ENCODE measurements around the gene SIK1.
"Not testable (repeated sequence)": the region's sequence is repeated elsewhere in the genome, so short reads cannot be mapped to it uniquely, and the experiment has no call there.

The SIK1 gene

GRCh38 chr21:43398000-43398399, 28.9 kb downstream of the SIK1 start:
- not testable (repeated sequence) for DNase-seq

GRCh38 chr21:43397439-43397808, 29.5 kb downstream of the SIK1 start:
- DNase-seq = not testable (repeated sequence)

- not testable (repeated sequence) for DNase-seq
These were observed 30.0 kb downstream of the SIK1 start for GRCh38 chr21:43396788-43397438.

- not testable (repeated sequence) for DNase-seq
These were observed 43.6 kb downstream of the SIK1 start for GRCh38 chr21:43383351-43383750.

GRCh38 chr21:43382902-43383301, 44.0 kb downstream of the SIK1 start:
- DNase-seq = peak in 5 of 56 donors; percentile 21 to 49 (median 31)

GRCh38 chr21:43380852-43381533, 45.9 kb downstream of the SIK1 start:
- DNase-seq = not testable (repeated sequence)

- not testable (repeated sequence) for DNase-seq
These were observed 46.6 kb downstream of the SIK1 start for GRCh38 chr21:43380337-43380736.

GRCh38 chr21:43379626-43380122, 47.3 kb downstream of the SIK1 start:
- DNase-seq = not testable (repeated sequence)

- DNase-seq = no peak
These were observed 50.5 kb downstream of the SIK1 start for GRCh38 chr21:43376478-43376882.

- DNase-seq = no peak
These were observed 51.0 kb downstream of the SIK1 start for GRCh38 chr21:43375837-43376477.

- no peak for DNase-seq
These were observed 51.7 kb downstream of the SIK1 start for GRCh38 chr21:43375006-43375836.

GRCh38 chr21:43374228-43374885, 52.6 kb downstream of the SIK1 start:
- DNase-seq = no peak

GRCh38 chr21:43373362-43374227, 53.3 kb downstream of the SIK1 start:
- peak in 2 of 56 donors; percentile 29 to 43 for DNase-seq

GRCh38 chr21:43372663-43373361, 54.1 kb downstream of the SIK1 start:
- no peak for DNase-seq

- DNase-seq = no peak
These were observed 55.1 kb downstream of the SIK1 start for GRCh38 chr21:43371786-43372185.

- DNase-seq = no peak
These were observed 55.9 kb downstream of the SIK1 start for GRCh38 chr21:43370888-43371570.

- peak in 17 of 56 donors; percentile 14 to 67 (median 36) for DNase-seq
These were observed 56.8 kb downstream of the SIK1 start for GRCh38 chr21:43370091-43370658.

- peak in 5 of 56 donors; percentile 13 to 63 (median 48) for DNase-seq
These were observed 57.3 kb downstream of the SIK1 start for GRCh38 chr21:43369596-43370090.
